BE2C (cell line): ENCODE results near the gene HADH.

ENCODE experiments used
- DNase-seq: peaks from one replicate; pipeline ENCODE4 v3.0.0-alpha.2; 2020
- H3K27me3 ChIP-seq: fragments of 250-450 bp; sonication (Bioruptor Pico); 2 replicates; pipeline ENCODE4 v1.5.1; 2020; ENCODE audit warnings: mild to moderate bottlenecking
- H3K36me3 ChIP-seq: fragments of 250-450 bp; sonication (Bioruptor Pico); 2 replicates; pipeline ENCODE4 v1.5.1; 2020; ENCODE audit warnings: mild to moderate bottlenecking
- H3K4me1 ChIP-seq: fragments of 250-450 bp; sonication (Bioruptor Pico); 2 replicates; pipeline ENCODE4 v1.5.1; 2020
- H3K4me3 ChIP-seq: 2 replicates; pipeline ENCODE4 v1.5.1; 2011; ENCODE audit warnings: low read depth, low read length
- H3K9me3 ChIP-seq: fragments of 250-450 bp; sonication (Bioruptor Pico); 2 replicates; pipeline ENCODE4 v1.5.1; 2020
- TF ChIP-seq, protein P1 (sequence below): IDR thresholded peaks from 2 replicates; pipeline ENCODE4 v1.5.1; 2012; ENCODE audit warnings: mild to moderate bottlenecking, low read depth, low read length

Gene HADH

GRCh38 chr4:108078024-108078733 is 88.5 kb downstream of the HADH start:
- Histone ChIP-seq H3K4me1 (no peaks in the 10 kb centered on the region), H3K9me3 (no peaks in the 10 kb centered on the region), H3K36me3 (no peaks in the 10 kb centered on the region), H3K4me3 (no peak overlapping the region), H3K27me3 (peaks cover 60% of the 10 kb centered on the region)
- no peak for DNase-seq
- TF ChIP-seq, protein P1, sequence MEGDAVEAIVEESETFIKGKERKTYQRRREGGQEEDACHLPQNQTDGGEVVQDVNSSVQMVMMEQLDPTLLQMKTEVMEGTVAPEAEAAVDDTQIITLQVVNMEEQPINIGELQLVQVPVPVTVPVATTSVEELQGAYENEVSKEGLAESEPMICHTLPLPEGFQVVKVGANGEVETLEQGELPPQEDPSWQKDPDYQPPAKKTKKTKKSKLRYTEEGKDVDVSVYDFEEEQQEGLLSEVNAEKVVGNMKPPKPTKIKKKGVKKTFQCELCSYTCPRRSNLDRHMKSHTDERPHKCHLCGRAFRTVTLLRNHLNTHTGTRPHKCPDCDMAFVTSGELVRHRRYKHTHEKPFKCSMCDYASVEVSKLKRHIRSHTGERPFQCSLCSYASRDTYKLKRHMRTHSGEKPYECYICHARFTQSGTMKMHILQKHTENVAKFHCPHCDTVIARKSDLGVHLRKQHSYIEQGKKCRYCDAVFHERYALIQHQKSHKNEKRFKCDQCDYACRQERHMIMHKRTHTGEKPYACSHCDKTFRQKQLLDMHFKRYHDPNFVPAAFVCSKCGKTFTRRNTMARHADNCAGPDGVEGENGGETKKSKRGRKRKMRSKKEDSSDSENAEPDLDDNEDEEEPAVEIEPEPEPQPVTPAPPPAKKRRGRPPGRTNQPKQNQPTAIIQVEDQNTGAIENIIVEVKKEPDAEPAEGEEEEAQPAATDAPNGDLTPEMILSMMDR = no peak

DNA sequence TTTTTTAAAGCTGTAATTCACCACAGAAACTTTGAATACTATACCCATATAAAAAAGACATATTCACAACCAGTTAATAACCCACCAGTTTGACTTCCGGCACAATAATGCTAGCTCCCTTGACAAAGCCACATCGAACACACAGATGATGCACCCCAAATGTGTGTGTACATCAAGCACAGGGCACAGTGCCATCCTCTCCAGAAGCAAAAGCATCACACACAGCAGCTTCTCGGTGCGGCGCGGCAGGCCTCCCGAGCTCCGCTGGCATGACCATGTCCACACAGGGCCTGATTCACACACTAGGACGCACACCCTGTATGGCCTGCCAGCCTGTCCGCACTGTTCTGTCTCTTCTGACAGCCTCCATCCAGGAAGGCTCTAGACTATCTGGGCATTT is 91.1 kb downstream of the HADH start:
- Histone ChIP-seq H3K4me3 (no peak overlapping the region), H3K36me3 (no peaks in the 10 kb centered on the region), H3K27me3 (peaks cover 75% of the 10 kb centered on the region), H3K9me3 (no peaks in the 10 kb centered on the region), H3K4me1 (no peaks in the 10 kb centered on the region)
- TF ChIP-seq, protein P1 = no peak
- no peak for DNase-seq

DNA sequence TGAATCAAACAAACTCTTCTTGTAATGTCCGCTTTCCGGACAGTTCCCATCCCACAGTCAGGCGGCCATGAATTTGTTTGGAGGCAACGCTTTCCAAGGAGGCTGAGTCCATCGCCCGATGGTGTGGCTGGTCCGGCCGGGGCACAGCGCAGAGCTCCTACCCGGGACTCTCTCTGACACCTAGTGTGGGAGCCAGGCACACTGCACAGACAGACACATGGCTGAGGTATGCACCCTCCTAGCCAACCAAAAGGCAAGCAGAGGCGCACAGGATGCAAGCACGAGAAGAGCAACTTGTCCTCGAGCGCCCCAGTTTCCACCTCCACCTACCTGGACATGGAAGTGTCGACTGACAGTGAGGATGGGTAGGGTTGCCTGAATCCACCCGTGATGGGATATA is 91.6 kb downstream of the HADH start:
- Histone ChIP-seq H3K36me3 (no peaks in the 10 kb centered on the region), H3K27me3 (peaks cover 79% of the 10 kb centered on the region), H3K4me1 (no peaks in the 10 kb centered on the region), H3K9me3 (no peaks in the 10 kb centered on the region), H3K4me3 (no peak overlapping the region)
- TF ChIP-seq, protein P1 = no peak
- DNase-seq = no peak
